ENCODE data around the gene VOPP1.
A peak's percentile ranks its signal among the peaks of the same experiment; 100 is the strongest.

Gene VOPP1

GRCh38 chr7:55550841-55551537 is 21.3 kb downstream of the VOPP1 start:
- Histone ChIP-seq H3K79me2 (ENCODE audit: insufficient read depth, low read length) (peaks cover 99% of the 10 kb centered on the region), H3K9me2 (replicated peaks; ENCODE audit: low read depth, low read length) (no peaks in the 10 kb centered on the region), H3K4me3 (ENCODE audit: low read length, poor library complexity, severe bottlenecking) (no peak overlapping the region), H3K4me1 (ENCODE audit: insufficient read depth, low read length, poor library complexity, severe bottlenecking) (peaks cover 20% of the 10 kb centered on the region), H2AFZ (ENCODE audit: low read length) (no peak overlapping the region), H3F3A (ENCODE audit: low read depth) (no peaks in the 10 kb centered on the region), H3K9ac (ENCODE audit: low read depth, low read length, poor library complexity, severe bottlenecking) (no peak overlapping the region), H3K9me3 (ENCODE audit: insufficient read depth, low read depth, low read length) (no peaks in the 10 kb centered on the region), H3K4me2 (ENCODE audit: low read depth, low read length, poor library complexity, severe bottlenecking) (no peak overlapping the region), H4K20me1 (ENCODE audit: insufficient read depth, low read length, poor library complexity, severe bottlenecking) (peaks cover 65% of the 10 kb centered on the region), H3K27me3 (ENCODE audit: insufficient read depth, low read length, poor library complexity, severe bottlenecking) (no peaks in the 10 kb centered on the region), H3K36me3 (ENCODE audit: insufficient read depth, low read length) (peaks cover 19% of the 10 kb centered on the region; the same call in 1 of the 2 replicates)
- no peak for TF ChIP-seq EZH2phosphoT487 (IDR thresholded peaks at IDR 0.05; ENCODE audit: borderline replicate concordance)
- TF ChIP-seq CTCF (conservative IDR thresholded peaks at IDR 0.05; ENCODE audit: low read length) = no peak

- no peaks in the 10 kb centered on the region for H3K27me3 ChIP-seq (ENCODE audit: insufficient read depth, low read length, poor library complexity, severe bottlenecking)
- peaks cover 67% of the 10 kb centered on the region for H4K20me1 ChIP-seq (ENCODE audit: insufficient read depth, low read length, poor library complexity, severe bottlenecking)
- no peaks in the 10 kb centered on the region for H3K9me3 ChIP-seq (ENCODE audit: insufficient read depth, low read depth, low read length)
- H3K9me2 ChIP-seq (replicated peaks; ENCODE audit: low read depth, low read length) = no peaks in the 10 kb centered on the region
- H3K4me1 ChIP-seq (ENCODE audit: insufficient read depth, low read length, poor library complexity, severe bottlenecking) = peaks cover 20% of the 10 kb centered on the region
- TF ChIP-seq CTCF (conservative IDR thresholded peaks at IDR 0.05; ENCODE audit: low read length) (peak; percentile 33), EZH2phosphoT487 (IDR thresholded peaks at IDR 0.05; ENCODE audit: borderline replicate concordance) (no peak)
- H3F3A ChIP-seq (ENCODE audit: low read depth) = no peaks in the 10 kb centered on the region
- no peak overlapping the region for H3K9ac ChIP-seq (ENCODE audit: low read depth, low read length, poor library complexity, severe bottlenecking)
- no peak overlapping the region for H2AFZ ChIP-seq (ENCODE audit: low read length)
- H3K4me3 ChIP-seq (ENCODE audit: low read length, poor library complexity, severe bottlenecking) = no peak overlapping the region
- H3K36me3 ChIP-seq (ENCODE audit: insufficient read depth, low read length) = peaks cover 10% of the 10 kb centered on the region; the same call in 1 of the 2 replicates
- H3K4me2 ChIP-seq (ENCODE audit: low read depth, low read length, poor library complexity, severe bottlenecking) = no peak overlapping the region
- peaks cover 99% of the 10 kb centered on the region for H3K79me2 ChIP-seq (ENCODE audit: insufficient read depth, low read length)
These were observed 22.2 kb downstream of the VOPP1 start for GRCh38 chr7:55550010-55550663.

- H3K4me1 ChIP-seq (ENCODE audit: insufficient read depth, low read length, poor library complexity, severe bottlenecking) = peaks cover 20% of the 10 kb centered on the region
- H4K20me1 ChIP-seq (ENCODE audit: insufficient read depth, low read length, poor library complexity, severe bottlenecking) = peaks cover 70% of the 10 kb centered on the region
- H3K79me2 ChIP-seq (ENCODE audit: insufficient read depth, low read length) = peaks cover 98% of the 10 kb centered on the region
These were observed 22.8 kb downstream of the VOPP1 start for GRCh38 chr7:55549457-55549856.

More at GRCh38 chr7:55549457-55549856, 22.8 kb downstream of the VOPP1 start:
- no peak overlapping the region for H3K4me2 ChIP-seq (ENCODE audit: low read depth, low read length, poor library complexity, severe bottlenecking)
- H3K9ac ChIP-seq (ENCODE audit: low read depth, low read length, poor library complexity, severe bottlenecking) = no peak overlapping the region
- peaks cover 7% of the 10 kb centered on the region; the same call in 1 of the 2 replicates for H3K36me3 ChIP-seq (ENCODE audit: insufficient read depth, low read length)
- no peaks in the 10 kb centered on the region for H3F3A ChIP-seq (ENCODE audit: low read depth)
- no peak for TF ChIP-seq EZH2phosphoT487 (IDR thresholded peaks at IDR 0.05; ENCODE audit: borderline replicate concordance)
- TF ChIP-seq CTCF (conservative IDR thresholded peaks at IDR 0.05; ENCODE audit: low read length) = no peak
- H2AFZ ChIP-seq (ENCODE audit: low read length) = no peak overlapping the region
- H3K4me3 ChIP-seq (ENCODE audit: low read length, poor library complexity, severe bottlenecking) = no peak overlapping the region
- no peaks in the 10 kb centered on the region for H3K9me2 ChIP-seq (replicated peaks; ENCODE audit: low read depth, low read length)
- no peaks in the 10 kb centered on the region for H3K27me3 ChIP-seq (ENCODE audit: insufficient read depth, low read length, poor library complexity, severe bottlenecking)
- no peaks in the 10 kb centered on the region for H3K9me3 ChIP-seq (ENCODE audit: insufficient read depth, low read depth, low read length)
